Fibroblast of villous mesenchyme (primary cell): ENCODE results near the gene ATOH7. TPM values are rescaled to one million over a fixed set of nuclear protein-coding genes. Genes with fewer than 3 reads are reported as not detected.
"Not testable (repeated sequence)": the region's sequence is repeated elsewhere in the genome, so short reads cannot be mapped to it uniquely, and the experiment has no call there.

Experiments used
- DNase-seq: peaks from one replicate; pipeline ENCODE4 v3.0.0-alpha.2; 2010; ENCODE audit warnings: low read depth
- H3K4me3 ChIP-seq: 2 replicates; pipeline ENCODE4 v1.5.1; 2011; ENCODE audit warnings: low read depth, mild to moderate bottlenecking, low read length
- CTCF ChIP-seq: IDR thresholded peaks from 2 replicates; pipeline ENCODE4 v1.5.1; 2012; ENCODE audit warnings: low read depth, mild to moderate bottlenecking, low read length; ENCODE audit not compliant: insufficient read depth
- total RNA-seq: library from RNA; depleted of rRNA; stranded (reverse); fragments of >200 nt; gene quantifications from 2 replicates; pipeline ENCODE4 v1.2.3, GENCODE V29; 2012

Gene ATOH7
- total RNA-seq, 1 donor, result not detected

- no peak overlapping the region for H3K4me3 ChIP-seq
- TF ChIP-seq CTCF, result no peak
- DNase-seq, result no peak
Measured at GRCh38 chr10:68249297-68249696, 17.4 kb upstream of the ATOH7 start.

- no peak for DNase-seq
- no peak for TF ChIP-seq CTCF
- H3K4me3 ChIP-seq, result no peak overlapping the region
Measured at GRCh38 chr10:68247931-68248330, 16.0 kb upstream of the ATOH7 start.

GRCh38 chr10:68246397-68246796, 14.5 kb upstream of the ATOH7 start:
- H3K4me3 ChIP-seq, DNase-seq: not testable (repeated sequence)

GRCh38 chr10:68242051-68242450, 10.1 kb upstream of the ATOH7 start:
- DNase-seq, result no peak
- H3K4me3 ChIP-seq, result no peak overlapping the region
- TF ChIP-seq CTCF, result no peak

GRCh38 chr10:68239596-68240150, 7.8 kb upstream of the ATOH7 start:
- TF ChIP-seq CTCF, result no peak
- DNase-seq, result peak; percentile 6
- no peak overlapping the region for H3K4me3 ChIP-seq

- TF ChIP-seq CTCF, result no peak
- no peak overlapping the region for H3K4me3 ChIP-seq
- DNase-seq, result no peak
Measured at GRCh38 chr10:68239069-68239468, 7.2 kb upstream of the ATOH7 start.

- no peak for DNase-seq
- no peak overlapping the region for H3K4me3 ChIP-seq
- TF ChIP-seq CTCF, result no peak
Measured at GRCh38 chr10:68238371-68238770, 6.5 kb upstream of the ATOH7 start.

- no peak for DNase-seq
- H3K4me3 ChIP-seq, result no peak overlapping the region
- TF ChIP-seq CTCF, result no peak
Measured at GRCh38 chr10:68237173-68237572, 5.3 kb upstream of the ATOH7 start.
